K562 (cell line): ENCODE measurements around the gene ARID4B. TPM values are rescaled to one million over a fixed set of nuclear protein-coding genes. Genes with fewer than 3 reads are reported as not detected.

Experiments
- CEBPB ChIP-seq: fragments of 450-650 bp; IDR thresholded peaks from 2 replicates; pipeline ENCODE4 v1.6.1; 2016; ENCODE audit warnings: missing genetic modification characterization, missing compliant biosample characterization
- ERF ChIP-seq: fragments of 450-650 bp; formaldehyde crosslinking; IDR thresholded peaks from 2 replicates; pipeline ENCODE4 v1.4.0; 2020; ENCODE audit warnings: mild to moderate bottlenecking, mixed read lengths
- MAFK ChIP-seq: IDR thresholded peaks from 2 replicates; pipeline ENCODE4 v1.6.1; 2011; ENCODE audit warnings: low read length, improper control_type of control experiment
- RNF2 ChIP-seq: sonication (generic); IDR thresholded peaks from 2 replicates; pipeline ENCODE4 v1.6.1; 2016
- STAG1 ChIP-seq: sonication (generic); formaldehyde crosslinking; IDR thresholded peaks from 2 replicates; pipeline ENCODE4 v1.5.0; 2020; ENCODE audit warnings: missing genetic modification reagents, borderline replicate concordance
- ZFP1 ChIP-seq: fragments of 450-650 bp; formaldehyde crosslinking; IDR thresholded peaks from 2 replicates; pipeline ENCODE4 v1.4.0; 2020; ENCODE audit warnings: mild to moderate bottlenecking, mixed read lengths
- ZNF324 ChIP-seq: fragments of 250-450 bp; sonication (Bioruptor Pico); IDR thresholded peaks from 2 replicates; pipeline ENCODE4 v1.4.0; 2020; ENCODE audit warnings: mild to moderate bottlenecking
- ZNF507 ChIP-seq: conservative IDR thresholded peaks from 2 replicates; pipeline ENCODE4 v1.6.1; 2017; ENCODE audit warnings: missing genetic modification characterization, missing compliant biosample characterization
- polyA plus RNA-seq, 8 experiments: library from polyadenylated mRNA; depleted of rRNA in 4 of 8; stranded (reverse) in 5 of 8; unstranded in 3 of 8; fragments of >200 nt; fragmentation: Nextera tagmentation in 2 of 8; fragmentation: Illumina TruSeq in 1 of 8; extraction: Ambion mirVana in 2 of 8; extraction: Trizol in 1 of 8; gene quantifications; 2 replicates each; pipeline versions ENCODE4 v1.2.1 to v1.2.3, GENCODE V29; 2011 to 2014; ENCODE audit warnings: inconsistent platforms in 1 of 8, missing spikeins in 1 of 8
- total RNA-seq, 7 experiments: library from RNA; depleted of rRNA in 6 of 7; stranded (reverse); fragments of >200 nt in 6 of 7; fragmentation: Illumina TruSeq in 2 of 7; extraction: Trizol in 2 of 7; gene quantifications; 2 replicates each; pipeline versions ENCODE4 v1.2.1 to v1.2.3, GENCODE V29; 2011 to 2021; ENCODE audit warnings: low replicate concordance in 1 of 7
- TF ChIP-seq, protein P1 (sequence below): fragments of 450-650 bp; IDR thresholded peaks from 2 replicates; pipeline ENCODE4 v1.7.0; 2016; ENCODE audit warnings: borderline replicate concordance
- TF ChIP-seq, protein P2 (sequence below): fragments of 250-450 bp; sonication (Bioruptor Pico); IDR thresholded peaks from 2 replicates; pipeline ENCODE4 v1.6.1; 2021; ENCODE audit warnings: mild to moderate bottlenecking
- TF ChIP-seq, protein P3 (sequence below), 2 experiments: fragments of 450-650 bp; IDR thresholded peaks; 2 replicates each; pipeline ENCODE4 v1.6.1; 2016
- TF ChIP-seq, protein P4 (sequence below): fragments of 450-650 bp; IDR thresholded peaks from 2 replicates; pipeline ENCODE4 v1.6.1; 2016; ENCODE audit warnings: mild to moderate bottlenecking, moderate library complexity

The ARID4B gene
- total and polyA plus RNA-seq, 9 of the 15 experiments (the other 6 are each of a cell fraction or from before 2014, with no cell fraction given): 8.4 to 38.9 (median 18.5) TPM

DNA sequence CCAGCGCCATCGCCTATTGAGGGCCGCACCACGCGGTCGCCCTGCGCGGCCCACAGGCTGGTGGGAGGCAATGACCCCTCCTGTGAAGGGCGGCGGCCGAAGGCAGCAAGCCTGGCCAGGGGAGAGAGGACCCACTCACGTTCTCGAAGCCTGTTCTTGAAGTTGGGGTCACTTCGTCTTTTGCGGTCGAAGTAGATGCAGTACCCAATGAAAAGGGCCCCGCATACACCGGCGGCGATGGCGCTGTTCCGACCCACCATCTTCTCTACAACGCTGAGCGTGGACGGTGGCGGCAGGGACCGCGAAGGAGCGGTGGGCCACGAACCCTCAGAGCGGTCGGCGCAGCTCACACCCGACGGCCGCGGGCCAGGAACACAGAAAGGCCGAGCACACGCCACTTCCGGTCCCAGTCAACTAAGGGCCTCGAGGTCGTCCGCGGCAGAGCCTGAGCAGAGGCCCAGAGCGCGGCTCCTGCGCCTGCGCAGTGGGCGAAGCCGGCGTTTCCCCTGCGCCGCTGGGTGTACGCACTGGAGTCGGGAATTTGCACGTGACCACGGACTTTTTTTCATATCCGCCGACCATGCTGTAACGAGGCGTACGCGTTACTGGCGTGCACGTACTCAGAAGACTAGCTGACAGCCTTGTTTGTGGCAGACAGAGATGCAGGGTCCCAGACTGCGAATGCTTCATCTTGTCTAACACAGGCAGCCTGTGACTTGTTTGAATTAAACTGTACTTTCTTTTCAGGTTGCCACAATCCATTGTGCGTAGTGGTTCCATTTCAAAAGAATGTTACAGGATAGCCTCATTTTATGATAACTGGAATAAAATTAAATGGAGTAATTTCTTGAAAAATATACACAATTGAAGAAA is 199.3 kb downstream of the ARID4B start, which contains the start of gene TOMM20 (continued):
- TF ChIP-seq ZFP1 (no peak), ERF (peak; percentile 57), ZNF324 (CRISPR knock-in tag) (no peak), MAFK (peak; percentile 55), ZNF507 (tag) (no peak), RNF2 (peak; percentile 87), STAG1 (CRISPR knock-in tag) (peak; percentile 38; the same call in 1 of the 2 replicates), CEBPB (tag) (no peak)
- TF ChIP-seq, protein P1, sequence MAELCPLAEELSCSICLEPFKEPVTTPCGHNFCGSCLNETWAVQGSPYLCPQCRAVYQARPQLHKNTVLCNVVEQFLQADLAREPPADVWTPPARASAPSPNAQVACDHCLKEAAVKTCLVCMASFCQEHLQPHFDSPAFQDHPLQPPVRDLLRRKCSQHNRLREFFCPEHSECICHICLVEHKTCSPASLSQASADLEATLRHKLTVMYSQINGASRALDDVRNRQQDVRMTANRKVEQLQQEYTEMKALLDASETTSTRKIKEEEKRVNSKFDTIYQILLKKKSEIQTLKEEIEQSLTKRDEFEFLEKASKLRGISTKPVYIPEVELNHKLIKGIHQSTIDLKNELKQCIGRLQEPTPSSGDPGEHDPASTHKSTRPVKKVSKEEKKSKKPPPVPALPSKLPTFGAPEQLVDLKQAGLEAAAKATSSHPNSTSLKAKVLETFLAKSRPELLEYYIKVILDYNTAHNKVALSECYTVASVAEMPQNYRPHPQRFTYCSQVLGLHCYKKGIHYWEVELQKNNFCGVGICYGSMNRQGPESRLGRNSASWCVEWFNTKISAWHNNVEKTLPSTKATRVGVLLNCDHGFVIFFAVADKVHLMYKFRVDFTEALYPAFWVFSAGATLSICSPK: no peak
- TF ChIP-seq, protein P2, sequence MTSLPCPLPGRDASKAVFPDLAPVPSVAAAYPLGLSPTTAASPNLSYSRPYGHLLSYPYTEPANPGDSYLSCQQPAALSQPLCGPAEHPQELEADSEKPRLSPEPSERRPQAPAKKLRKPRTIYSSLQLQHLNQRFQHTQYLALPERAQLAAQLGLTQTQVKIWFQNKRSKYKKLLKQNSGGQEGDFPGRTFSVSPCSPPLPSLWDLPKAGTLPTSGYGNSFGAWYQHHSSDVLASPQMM: no peak
- TF ChIP-seq, protein P3, sequence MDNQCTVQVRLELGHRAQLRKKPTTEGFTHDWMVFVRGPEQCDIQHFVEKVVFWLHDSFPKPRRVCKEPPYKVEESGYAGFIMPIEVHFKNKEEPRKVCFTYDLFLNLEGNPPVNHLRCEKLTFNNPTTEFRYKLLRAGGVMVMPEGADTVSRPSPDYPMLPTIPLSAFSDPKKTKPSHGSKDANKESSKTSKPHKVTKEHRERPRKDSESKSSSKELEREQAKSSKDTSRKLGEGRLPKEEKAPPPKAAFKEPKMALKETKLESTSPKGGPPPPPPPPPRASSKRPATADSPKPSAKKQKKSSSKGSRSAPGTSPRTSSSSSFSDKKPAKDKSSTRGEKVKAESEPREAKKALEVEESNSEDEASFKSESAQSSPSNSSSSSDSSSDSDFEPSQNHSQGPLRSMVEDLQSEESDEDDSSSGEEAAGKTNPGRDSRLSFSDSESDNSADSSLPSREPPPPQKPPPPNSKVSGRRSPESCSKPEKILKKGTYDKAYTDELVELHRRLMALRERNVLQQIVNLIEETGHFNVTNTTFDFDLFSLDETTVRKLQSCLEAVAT (IDR thresholded peaks at IDR 0.05): peak in 1 of 2 experiments; percentile 35; a peak in 1 of 4 replicates
- TF ChIP-seq, protein P4, sequence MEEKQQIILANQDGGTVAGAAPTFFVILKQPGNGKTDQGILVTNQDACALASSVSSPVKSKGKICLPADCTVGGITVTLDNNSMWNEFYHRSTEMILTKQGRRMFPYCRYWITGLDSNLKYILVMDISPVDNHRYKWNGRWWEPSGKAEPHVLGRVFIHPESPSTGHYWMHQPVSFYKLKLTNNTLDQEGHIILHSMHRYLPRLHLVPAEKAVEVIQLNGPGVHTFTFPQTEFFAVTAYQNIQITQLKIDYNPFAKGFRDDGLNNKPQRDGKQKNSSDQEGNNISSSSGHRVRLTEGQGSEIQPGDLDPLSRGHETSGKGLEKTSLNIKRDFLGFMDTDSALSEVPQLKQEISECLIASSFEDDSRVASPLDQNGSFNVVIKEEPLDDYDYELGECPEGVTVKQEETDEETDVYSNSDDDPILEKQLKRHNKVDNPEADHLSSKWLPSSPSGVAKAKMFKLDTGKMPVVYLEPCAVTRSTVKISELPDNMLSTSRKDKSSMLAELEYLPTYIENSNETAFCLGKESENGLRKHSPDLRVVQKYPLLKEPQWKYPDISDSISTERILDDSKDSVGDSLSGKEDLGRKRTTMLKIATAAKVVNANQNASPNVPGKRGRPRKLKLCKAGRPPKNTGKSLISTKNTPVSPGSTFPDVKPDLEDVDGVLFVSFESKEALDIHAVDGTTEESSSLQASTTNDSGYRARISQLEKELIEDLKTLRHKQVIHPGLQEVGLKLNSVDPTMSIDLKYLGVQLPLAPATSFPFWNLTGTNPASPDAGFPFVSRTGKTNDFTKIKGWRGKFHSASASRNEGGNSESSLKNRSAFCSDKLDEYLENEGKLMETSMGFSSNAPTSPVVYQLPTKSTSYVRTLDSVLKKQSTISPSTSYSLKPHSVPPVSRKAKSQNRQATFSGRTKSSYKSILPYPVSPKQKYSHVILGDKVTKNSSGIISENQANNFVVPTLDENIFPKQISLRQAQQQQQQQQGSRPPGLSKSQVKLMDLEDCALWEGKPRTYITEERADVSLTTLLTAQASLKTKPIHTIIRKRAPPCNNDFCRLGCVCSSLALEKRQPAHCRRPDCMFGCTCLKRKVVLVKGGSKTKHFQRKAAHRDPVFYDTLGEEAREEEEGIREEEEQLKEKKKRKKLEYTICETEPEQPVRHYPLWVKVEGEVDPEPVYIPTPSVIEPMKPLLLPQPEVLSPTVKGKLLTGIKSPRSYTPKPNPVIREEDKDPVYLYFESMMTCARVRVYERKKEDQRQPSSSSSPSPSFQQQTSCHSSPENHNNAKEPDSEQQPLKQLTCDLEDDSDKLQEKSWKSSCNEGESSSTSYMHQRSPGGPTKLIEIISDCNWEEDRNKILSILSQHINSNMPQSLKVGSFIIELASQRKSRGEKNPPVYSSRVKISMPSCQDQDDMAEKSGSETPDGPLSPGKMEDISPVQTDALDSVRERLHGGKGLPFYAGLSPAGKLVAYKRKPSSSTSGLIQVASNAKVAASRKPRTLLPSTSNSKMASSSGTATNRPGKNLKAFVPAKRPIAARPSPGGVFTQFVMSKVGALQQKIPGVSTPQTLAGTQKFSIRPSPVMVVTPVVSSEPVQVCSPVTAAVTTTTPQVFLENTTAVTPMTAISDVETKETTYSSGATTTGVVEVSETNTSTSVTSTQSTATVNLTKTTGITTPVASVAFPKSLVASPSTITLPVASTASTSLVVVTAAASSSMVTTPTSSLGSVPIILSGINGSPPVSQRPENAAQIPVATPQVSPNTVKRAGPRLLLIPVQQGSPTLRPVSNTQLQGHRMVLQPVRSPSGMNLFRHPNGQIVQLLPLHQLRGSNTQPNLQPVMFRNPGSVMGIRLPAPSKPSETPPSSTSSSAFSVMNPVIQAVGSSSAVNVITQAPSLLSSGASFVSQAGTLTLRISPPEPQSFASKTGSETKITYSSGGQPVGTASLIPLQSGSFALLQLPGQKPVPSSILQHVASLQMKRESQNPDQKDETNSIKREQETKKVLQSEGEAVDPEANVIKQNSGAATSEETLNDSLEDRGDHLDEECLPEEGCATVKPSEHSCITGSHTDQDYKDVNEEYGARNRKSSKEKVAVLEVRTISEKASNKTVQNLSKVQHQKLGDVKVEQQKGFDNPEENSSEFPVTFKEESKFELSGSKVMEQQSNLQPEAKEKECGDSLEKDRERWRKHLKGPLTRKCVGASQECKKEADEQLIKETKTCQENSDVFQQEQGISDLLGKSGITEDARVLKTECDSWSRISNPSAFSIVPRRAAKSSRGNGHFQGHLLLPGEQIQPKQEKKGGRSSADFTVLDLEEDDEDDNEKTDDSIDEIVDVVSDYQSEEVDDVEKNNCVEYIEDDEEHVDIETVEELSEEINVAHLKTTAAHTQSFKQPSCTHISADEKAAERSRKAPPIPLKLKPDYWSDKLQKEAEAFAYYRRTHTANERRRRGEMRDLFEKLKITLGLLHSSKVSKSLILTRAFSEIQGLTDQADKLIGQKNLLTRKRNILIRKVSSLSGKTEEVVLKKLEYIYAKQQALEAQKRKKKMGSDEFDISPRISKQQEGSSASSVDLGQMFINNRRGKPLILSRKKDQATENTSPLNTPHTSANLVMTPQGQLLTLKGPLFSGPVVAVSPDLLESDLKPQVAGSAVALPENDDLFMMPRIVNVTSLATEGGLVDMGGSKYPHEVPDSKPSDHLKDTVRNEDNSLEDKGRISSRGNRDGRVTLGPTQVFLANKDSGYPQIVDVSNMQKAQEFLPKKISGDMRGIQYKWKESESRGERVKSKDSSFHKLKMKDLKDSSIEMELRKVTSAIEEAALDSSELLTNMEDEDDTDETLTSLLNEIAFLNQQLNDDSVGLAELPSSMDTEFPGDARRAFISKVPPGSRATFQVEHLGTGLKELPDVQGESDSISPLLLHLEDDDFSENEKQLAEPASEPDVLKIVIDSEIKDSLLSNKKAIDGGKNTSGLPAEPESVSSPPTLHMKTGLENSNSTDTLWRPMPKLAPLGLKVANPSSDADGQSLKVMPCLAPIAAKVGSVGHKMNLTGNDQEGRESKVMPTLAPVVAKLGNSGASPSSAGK: peak; percentile 98
